Smooth muscle cell (in vitro differentiated cells): ENCODE results near the gene PLPP4. TPM values are rescaled to one million over a fixed set of nuclear protein-coding genes. Genes with fewer than 3 reads are reported as not detected.

ENCODE experiments used
- DNase-seq: peaks from one replicate; lab custom pipeline; 2025; ENCODE audit not compliant: unreplicated experiment; lab: John Stamatoyannopoulos, UW
- H2AFZ ChIP-seq: fragments of 200-600 bp; sonication (generic); 2 replicates; pipeline ENCODE4 v1.6.0; 2016; ENCODE audit warnings: antibody characterized with exemption, low read depth, mild to moderate bottlenecking
- H3F3A ChIP-seq: fragments of 200-600 bp; sonication (generic); 2 replicates; pipeline ENCODE4 v1.6.0; 2017; ENCODE audit warnings: antibody characterized with exemption, low read depth
- H3K27ac ChIP-seq: fragments of 200-600 bp; sonication (generic); 2 replicates; pipeline ENCODE4 v1.5.1; 2016; ENCODE audit warnings: low read depth, mild to moderate bottlenecking
- H3K27me3 ChIP-seq: fragments of 200-600 bp; sonication (generic); 2 replicates; pipeline ENCODE4 v1.6.1; 2016; ENCODE audit warnings: low read depth, mild to moderate bottlenecking
- H3K36me3 ChIP-seq: fragments of 200-600 bp; sonication (generic); 2 replicates; pipeline ENCODE4 v1.5.1; 2016; ENCODE audit warnings: low read depth
- H3K4me1 ChIP-seq: fragments of 200-600 bp; sonication (generic); 2 replicates; pipeline ENCODE4 v1.5.1; 2016; ENCODE audit warnings: low read depth
- H3K4me2 ChIP-seq: fragments of 200-600 bp; sonication (generic); 2 replicates; pipeline ENCODE4 v1.6.0; 2016; ENCODE audit warnings: mild to moderate bottlenecking
- H3K4me3 ChIP-seq: fragments of 200-600 bp; sonication (generic); 2 replicates; pipeline ENCODE4 v1.5.1; 2016; ENCODE audit warnings: mild to moderate bottlenecking
- H3K79me2 ChIP-seq: fragments of 200-600 bp; sonication (generic); 2 replicates; pipeline ENCODE4 v1.6.0; 2016; ENCODE audit warnings: low read depth, mild to moderate bottlenecking
- H3K9ac ChIP-seq: fragments of 200-600 bp; sonication (generic); 2 replicates; pipeline ENCODE4 v1.6.0; 2016; ENCODE audit warnings: low read depth
- H3K9me3 ChIP-seq: fragments of 200-600 bp; sonication (generic); replicated peaks from 2 replicates; pipeline ENCODE4 v1.5.1; 2016; ENCODE audit warnings: low read depth
- H4K20me1 ChIP-seq: fragments of 200-600 bp; sonication (generic); 2 replicates; pipeline ENCODE4 v1.6.0; 2016; ENCODE audit warnings: low read depth
- CTCF ChIP-seq: fragments of 200-600 bp; sonication (generic); IDR thresholded peaks from 2 replicates; pipeline ENCODE4 v1.5.1; 2017; ENCODE audit warnings: borderline replicate concordance, mild to moderate bottlenecking, antibody characterized with exemption; ENCODE audit not compliant: insufficient read depth, poor library complexity, severe bottlenecking
- WGBS: methylation state at CpG from one replicate; pipeline ENCODE4 v1.1.7; 2016; ENCODE audit warnings: low lambda C conversion rate; 5-methylcytosine and 5-hydroxymethylcytosine counted together
- polyA plus RNA-seq: library from polyadenylated mRNA; unstranded; fragments of >200 nt; fragmentation: Nextera tagmentation; extraction: Ambion mirVana; gene quantifications from 2 replicates; pipeline ENCODE4 v1.2.1, GENCODE V29; 2016
- total RNA-seq: library from RNA; depleted of rRNA; stranded (reverse); fragments of >200 nt; gene quantifications from 2 replicates; pipeline ENCODE4 v1.2.3, GENCODE V29; 2014

The PLPP4 gene
- total and polyA plus RNA-seq, 2 experiments from 2014 or later: 27.2 to 33.5 TPM

GRCh38 chr10:120490288-120490687 lies 33.3 kb downstream of the PLPP4 start:
- no peak overlapping the region for H2AFZ ChIP-seq
- H3K4me3 ChIP-seq: no peak overlapping the region
- no peak overlapping the region for H3K9ac ChIP-seq
- TF ChIP-seq CTCF: no peak
- no peaks in the 10 kb centered on the region for H3K9me3 ChIP-seq
- H3K27me3 ChIP-seq: no peaks in the 10 kb centered on the region
- H3F3A ChIP-seq: no peaks in the 10 kb centered on the region
- H4K20me1 ChIP-seq: peaks cover 3% of the 10 kb centered on the region
- DNase-seq: no peak
- H3K4me2 ChIP-seq: no peak overlapping the region
- no peaks in the 10 kb centered on the region for H3K36me3 ChIP-seq
- no peaks in the 10 kb centered on the region for H3K79me2 ChIP-seq
- H3K27ac ChIP-seq: no peak overlapping the region
- 29% methylated on average over 1 of the region's 1 CpG for WGBS
- H3K4me1 ChIP-seq: no peaks in the 10 kb centered on the region

GRCh38 chr10:120492346-120492745 lies 35.3 kb downstream of the PLPP4 start:
- TF ChIP-seq CTCF: no peak
- no peaks in the 10 kb centered on the region for H3K79me2 ChIP-seq

GRCh38 chr10:120493411-120494312 lies 36.6 kb downstream of the PLPP4 start:
- no peaks in the 10 kb centered on the region for H3F3A ChIP-seq
- no peak overlapping the region for H2AFZ ChIP-seq
- no peaks in the 10 kb centered on the region for H3K79me2 ChIP-seq
- H3K27me3 ChIP-seq: no peaks in the 10 kb centered on the region
- H3K4me2 ChIP-seq: no peak overlapping the region
- no peak overlapping the region for H3K27ac ChIP-seq
- H4K20me1 ChIP-seq: no peaks in the 10 kb centered on the region
- no peaks in the 10 kb centered on the region for H3K4me1 ChIP-seq
- no peaks in the 10 kb centered on the region for H3K9me3 ChIP-seq
- no peak overlapping the region for H3K9ac ChIP-seq
- WGBS: 89% methylated on average over 11 of the region's 11 CpGs
- H3K36me3 ChIP-seq: no peaks in the 10 kb centered on the region
- no peak for TF ChIP-seq CTCF
- DNase-seq: no peak
- H3K4me3 ChIP-seq: no peak overlapping the region

More at GRCh38 chr10:120492346-120492745, 35.3 kb downstream of the PLPP4 start:
- Histone ChIP-seq H3K4me2 (no peak overlapping the region), H2AFZ (no peak overlapping the region), H3K4me3 (no peak overlapping the region), H3K36me3 (no peaks in the 10 kb centered on the region), H3K9ac (no peak overlapping the region), H3K4me1 (no peaks in the 10 kb centered on the region), H3F3A (no peaks in the 10 kb centered on the region), H3K9me3 (no peaks in the 10 kb centered on the region), H3K27me3 (no peaks in the 10 kb centered on the region), H4K20me1 (no peaks in the 10 kb centered on the region), H3K27ac (no peak overlapping the region)
- no peak for DNase-seq
- 28% methylated on average over 3 of the region's 3 CpGs for WGBS
